Thyroid gland (tissue), 4 donors: ENCODE data around the gene MAN1B1. TPM values are rescaled to one million over a fixed set of nuclear protein-coding genes. Genes with fewer than 3 reads are reported as not detected.

ENCODE experiments used
- DNase-seq, 2 donors: peaks; one replicate each; pipeline ENCODE4 v3.0.0-alpha.2; 2019
- H3K27ac ChIP-seq, 3 donors: fragments of 200-600 bp; sonication (generic); 1 replicate in 2 of 3; 2 replicates in 1 of 3; pipeline ENCODE4 v1.5.1; 2016 to 2019; ENCODE audit warnings: mild to moderate bottlenecking in 1 of 3, moderate library complexity in 1 of 3
- H3K27me3 ChIP-seq: fragments of 200-600 bp; sonication (generic); one replicate; pipeline ENCODE4 v1.5.1; 2019
- H3K36me3 ChIP-seq, 2 donors: fragments of 200-600 bp; sonication (generic); one replicate each; pipeline ENCODE4 v1.5.1; 2016 to 2019
- H3K4me1 ChIP-seq, 2 donors: fragments of 200-600 bp; sonication (generic); one replicate each; pipeline ENCODE4 v1.5.1; 2017 to 2019
- H3K4me3 ChIP-seq, 3 donors: fragments of 200-600 bp; sonication (generic); replicated peaks in 1 of 3; 1 replicate in 2 of 3; 2 replicates in 1 of 3; pipeline ENCODE4 v1.5.1; 2016; ENCODE audit warnings: mild to moderate bottlenecking in 1 of 3
- H3K9me3 ChIP-seq: fragments of 200-600 bp; sonication (generic); one replicate; pipeline ENCODE4 v1.5.1; 2017
- POLR2A ChIP-seq, 2 donors: fragments of 450-650 bp; IDR thresholded peaks; one replicate each; pipeline ENCODE4 v1.6.1; 2017; ENCODE audit warnings: antibody characterized with exemption in 2 of 2, mild to moderate bottlenecking in 2 of 2, moderate library complexity in 1 of 2
- WGBS, 2 donors: methylation state at CpG; one replicate each; pipeline ENCODE4 v1.1.5; 2017; 5-methylcytosine and 5-hydroxymethylcytosine counted together
- intact Hi-C: fragments of 100-400 bp; cut with DNase I; formaldehyde crosslinking; loops from one replicate; pipeline ENCODE4 v1.15.1; 2023
- total RNA-seq, 4 donors: library from RNA; depleted of rRNA; stranded (reverse); fragments of >200 nt; gene quantifications; one replicate each; pipeline ENCODE4 v1.2.3, GENCODE V29; 2016
- TF ChIP-seq, protein P1 (sequence below), 6 experiments: fragments of 200-600 bp in 3 of 6; fragments of 450-650 bp in 3 of 6; sonication (generic) in 3 of 6; IDR thresholded peaks; one replicate each; pipeline ENCODE4 v1.5.1; 2016 to 2019; ENCODE audit warnings: antibody characterized with exemption in 6 of 6, mild to moderate bottlenecking in 2 of 6, inconsistent platforms in 1 of 6, moderate library complexity in 1 of 6

Gene MAN1B1
- total RNA-seq, 4 donors from 2014 or later, result 48.2 to 73.8 (median 67.2) TPM

DNA sequence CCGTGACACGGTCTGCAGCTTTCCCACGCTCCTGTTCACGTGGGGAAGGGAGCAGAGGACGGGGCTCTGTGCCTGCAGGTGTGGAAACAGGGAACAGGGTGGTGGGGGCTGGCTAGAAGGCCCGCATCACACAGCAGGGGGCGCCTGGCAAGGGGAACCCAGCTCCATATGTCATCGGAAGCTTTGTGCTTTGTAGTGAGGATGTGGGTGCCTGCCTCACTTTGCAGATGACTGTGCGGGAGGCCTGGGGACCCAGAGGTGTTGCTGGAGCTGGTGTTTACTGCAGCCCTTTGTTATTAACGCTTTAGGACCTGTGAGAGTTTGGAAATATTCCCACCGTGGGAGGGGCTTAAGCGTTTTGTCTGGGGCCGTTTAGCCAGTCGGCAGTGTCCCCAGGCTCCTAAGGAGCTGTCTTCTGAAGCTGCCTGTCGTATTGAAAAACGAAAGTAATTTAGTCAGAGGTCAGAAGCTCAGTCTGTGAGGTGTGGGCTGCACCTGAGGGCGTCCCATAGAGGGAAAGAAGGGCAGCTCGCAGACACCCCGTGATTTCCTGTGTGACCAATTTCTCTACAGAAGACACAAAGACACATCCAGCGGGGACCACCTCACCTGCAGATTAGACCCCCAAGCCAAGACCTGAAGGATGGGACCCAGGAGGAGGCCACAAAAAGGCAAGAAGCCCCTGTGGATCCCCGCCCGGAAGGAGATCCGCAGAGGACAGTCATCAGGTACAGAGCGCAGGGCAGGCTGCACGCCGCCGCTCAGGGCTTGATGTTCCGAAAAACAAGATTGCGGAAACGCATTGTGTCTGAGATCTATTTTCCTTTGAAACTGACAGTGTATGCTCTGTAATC, 9.1 kb downstream of the MAN1B1 start:
- H3K27ac ChIP-seq, result no peak overlapping the region
- intact Hi-C loops, result no loop called here
- no peaks in the 10 kb centered on the region for H3K4me1 ChIP-seq
- H3K4me3 ChIP-seq, result no peak overlapping the region
- no peaks in the 10 kb centered on the region for H3K9me3 ChIP-seq
- WGBS, 2 donors, result 81 to 86% methylated on average over 29 to 30 of the region's 30 CpGs
- no peak for DNase-seq
- TF ChIP-seq, protein P1, sequence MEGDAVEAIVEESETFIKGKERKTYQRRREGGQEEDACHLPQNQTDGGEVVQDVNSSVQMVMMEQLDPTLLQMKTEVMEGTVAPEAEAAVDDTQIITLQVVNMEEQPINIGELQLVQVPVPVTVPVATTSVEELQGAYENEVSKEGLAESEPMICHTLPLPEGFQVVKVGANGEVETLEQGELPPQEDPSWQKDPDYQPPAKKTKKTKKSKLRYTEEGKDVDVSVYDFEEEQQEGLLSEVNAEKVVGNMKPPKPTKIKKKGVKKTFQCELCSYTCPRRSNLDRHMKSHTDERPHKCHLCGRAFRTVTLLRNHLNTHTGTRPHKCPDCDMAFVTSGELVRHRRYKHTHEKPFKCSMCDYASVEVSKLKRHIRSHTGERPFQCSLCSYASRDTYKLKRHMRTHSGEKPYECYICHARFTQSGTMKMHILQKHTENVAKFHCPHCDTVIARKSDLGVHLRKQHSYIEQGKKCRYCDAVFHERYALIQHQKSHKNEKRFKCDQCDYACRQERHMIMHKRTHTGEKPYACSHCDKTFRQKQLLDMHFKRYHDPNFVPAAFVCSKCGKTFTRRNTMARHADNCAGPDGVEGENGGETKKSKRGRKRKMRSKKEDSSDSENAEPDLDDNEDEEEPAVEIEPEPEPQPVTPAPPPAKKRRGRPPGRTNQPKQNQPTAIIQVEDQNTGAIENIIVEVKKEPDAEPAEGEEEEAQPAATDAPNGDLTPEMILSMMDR (IDR thresholded peaks at IDR 0.05), result no peak
- no peak for TF ChIP-seq POLR2A (IDR thresholded peaks at IDR 0.05)
- peaks cover 18 to 21% of the 10 kb centered on the region in 2 donors for H3K36me3 ChIP-seq
- H3K27me3 ChIP-seq, result no peaks in the 10 kb centered on the region

DNA sequence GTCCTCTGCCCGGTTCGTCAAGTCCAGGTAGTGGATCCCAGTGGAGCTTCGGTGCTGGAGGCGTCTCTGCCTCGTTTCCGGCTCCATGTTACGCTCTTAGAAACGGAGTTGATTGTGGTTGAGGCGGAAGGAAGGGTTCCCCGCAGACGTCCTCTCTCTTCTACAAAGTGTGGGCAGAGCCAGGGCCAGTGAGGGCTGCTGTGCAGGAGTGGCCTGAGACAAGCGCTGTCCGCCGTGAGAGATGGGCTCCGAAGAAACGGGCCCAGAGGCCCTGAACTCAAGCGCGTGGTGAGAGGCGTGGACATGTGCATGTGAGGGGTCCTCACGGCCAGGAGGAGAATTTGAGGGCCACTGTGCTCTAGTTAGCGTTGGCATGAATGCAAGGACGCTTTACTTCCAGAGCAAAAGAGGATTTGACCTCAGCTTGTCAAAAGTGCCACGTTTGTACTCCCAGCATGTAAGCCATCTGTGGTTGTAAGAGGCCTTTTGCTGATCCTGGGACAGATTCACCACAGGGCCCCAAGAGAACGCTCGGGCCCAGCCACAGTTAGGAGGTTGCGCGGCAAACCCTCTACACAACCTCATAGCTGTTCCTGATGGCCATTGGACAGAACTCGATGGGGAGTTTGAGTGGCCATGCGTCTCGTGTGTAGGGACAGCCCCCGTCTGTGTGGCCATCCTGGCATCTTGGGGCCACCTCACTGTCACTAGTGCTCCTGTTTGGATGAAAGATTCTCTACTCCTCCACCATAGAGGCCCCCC, 10.2 kb downstream of the MAN1B1 start:
- H3K9me3 ChIP-seq, result no peaks in the 10 kb centered on the region
- intact Hi-C loops, result no loop called here
- no peaks in the 10 kb centered on the region for H3K27me3 ChIP-seq
- no peaks in the 10 kb centered on the region for H3K4me1 ChIP-seq
- no peak overlapping the region for H3K27ac ChIP-seq
- 91 to 95% methylated on average over 31 of the region's 31 CpGs for WGBS, 2 donors
- no peak for TF ChIP-seq POLR2A (IDR thresholded peaks at IDR 0.05)
- TF ChIP-seq, protein P1 (IDR thresholded peaks at IDR 0.05), result no peak
- DNase-seq, result no peak
- peaks cover 25 to 31% of the 10 kb centered on the region in 2 donors for H3K36me3 ChIP-seq
- H3K4me3 ChIP-seq, result no peak overlapping the region

DNA sequence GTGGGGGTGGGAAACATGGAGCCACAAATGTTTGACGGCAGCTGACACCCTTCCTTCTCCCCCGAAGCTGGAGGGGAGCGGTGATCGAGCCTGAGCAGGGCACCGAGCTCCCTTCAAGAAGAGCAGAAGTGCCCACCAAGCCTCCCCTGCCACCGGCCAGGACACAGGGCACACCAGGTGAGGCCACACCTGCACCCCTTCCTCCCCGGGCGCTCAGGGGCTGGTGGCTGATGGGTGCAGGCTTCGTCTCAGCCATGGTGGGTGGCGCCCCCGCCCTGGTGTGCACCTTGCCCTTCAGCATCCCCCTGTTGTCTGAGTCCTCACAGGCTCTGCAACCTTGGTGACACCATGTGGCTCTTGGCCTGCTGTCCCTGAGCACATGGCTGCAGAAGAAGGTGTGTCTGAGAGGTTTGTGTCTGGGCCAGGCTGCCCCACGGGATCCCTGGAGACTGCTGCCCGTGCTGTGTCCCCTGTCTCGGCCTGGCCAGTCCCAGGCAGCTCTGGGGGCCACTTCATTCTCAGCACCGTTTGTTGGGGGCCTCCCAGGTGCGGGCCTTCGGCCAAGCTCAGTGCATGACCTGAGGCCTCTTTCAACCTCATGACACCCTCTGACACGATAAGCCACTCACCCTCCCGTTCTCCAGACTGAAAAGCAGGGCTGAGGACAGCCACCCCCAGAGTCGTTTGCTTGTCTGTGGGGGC, 11.1 kb downstream of the MAN1B1 start:
- H3K36me3 ChIP-seq, result peaks cover 32 to 38% of the 10 kb centered on the region in 2 donors
- no peaks in the 10 kb centered on the region for H3K27me3 ChIP-seq
- no peaks in the 10 kb centered on the region for H3K9me3 ChIP-seq
- DNase-seq, result no peak
- H3K4me1 ChIP-seq, result no peaks in the 10 kb centered on the region
- H3K27ac ChIP-seq, result no peak overlapping the region
- TF ChIP-seq, protein P1 (IDR thresholded peaks at IDR 0.05), result no peak
- no peak for TF ChIP-seq POLR2A (IDR thresholded peaks at IDR 0.05)
- H3K4me3 ChIP-seq, result no peak overlapping the region
- intact Hi-C loops, result no loop called here
- WGBS, 2 donors, result 91 to 96% methylated on average over 5 to 6 of the region's 20 CpGs

DNA sequence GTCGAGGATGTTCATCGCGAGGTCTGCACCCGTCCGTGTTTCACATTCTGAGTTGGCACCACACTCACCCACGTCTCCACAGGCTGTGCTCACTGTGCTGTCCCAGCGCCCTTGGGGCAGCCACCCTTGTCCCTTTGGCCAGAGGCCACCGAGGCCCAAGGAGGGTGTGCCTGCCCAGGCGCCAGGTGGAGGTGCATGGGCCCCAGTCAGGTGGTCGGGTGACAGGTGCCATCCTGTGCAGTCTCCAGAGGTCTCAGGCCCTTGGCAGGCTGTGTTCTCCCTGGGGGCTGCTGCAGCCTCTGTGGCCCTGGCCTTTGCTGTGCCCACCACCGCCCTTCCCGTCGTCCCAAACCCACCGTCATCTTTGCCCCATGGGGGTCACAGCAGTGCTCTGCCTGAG, 12.4 kb downstream of the MAN1B1 start:
- intact Hi-C loops, result no loop called here
- no peak for DNase-seq
- WGBS, 2 donors, result 93 to 95% methylated on average over 11 to 14 of the region's 14 CpGs
- H3K36me3 ChIP-seq, result peaks cover 43 to 50% of the 10 kb centered on the region in 2 donors
- H3K4me1 ChIP-seq, result no peaks in the 10 kb centered on the region
- no peak overlapping the region for H3K27ac ChIP-seq
- TF ChIP-seq POLR2A (IDR thresholded peaks at IDR 0.05), result no peak
- TF ChIP-seq, protein P1 (IDR thresholded peaks at IDR 0.05), result no peak
- H3K4me3 ChIP-seq, result no peak overlapping the region
- H3K9me3 ChIP-seq, result no peaks in the 10 kb centered on the region
- H3K27me3 ChIP-seq, result no peaks in the 10 kb centered on the region
